ENCODE measurements around the gene CALML3. TPM values are rescaled to one million over a fixed set of nuclear protein-coding genes. Genes with fewer than 3 reads are reported as not detected.

The CALML3 gene
- total RNA-seq, 3 donors from 2014 or later (not counting 1 experiment from before 2014, with no cell fraction given) = not detected

DNA sequence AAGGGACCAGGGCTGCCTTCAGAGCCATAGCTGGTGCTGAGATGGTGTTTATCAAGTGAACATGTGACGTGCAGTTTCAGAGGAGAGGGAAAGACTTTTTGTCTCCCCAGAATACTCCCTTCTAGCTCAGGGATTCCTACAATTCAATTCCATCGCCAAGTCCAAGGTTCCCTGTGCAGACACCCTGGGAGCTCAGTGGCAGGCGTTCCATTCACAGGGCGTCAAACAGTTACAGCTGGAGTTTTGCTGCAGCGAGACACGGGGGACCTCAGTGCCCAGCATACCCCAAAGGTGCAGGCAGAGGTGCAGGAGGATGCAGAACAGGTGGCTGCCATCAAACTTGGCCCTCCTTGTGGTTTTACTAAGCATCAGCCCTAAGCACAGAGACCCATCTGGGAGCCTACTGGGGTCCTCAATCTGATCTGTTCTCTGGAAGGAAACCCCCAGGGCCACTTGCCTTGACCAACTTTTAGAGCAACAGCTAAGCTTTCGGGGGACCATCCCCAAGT, 24.5 kb upstream of the CALML3 start:
- intact Hi-C loops (cut with micrococcal nuclease) = no loop called here
- H3K36me3 ChIP-seq (ENCODE audit: control insufficient read depth, insufficient read depth, low read length) = no peaks in the 10 kb centered on the region
- DNase-seq (no peak), ATAC-seq (no peak)
- H3K27ac ChIP-seq (ENCODE audit: low read length) = no peak overlapping the region
- Mint-ChIP-seq H3K36me3 (no peaks in the 10 kb centered on the region), H3K4me1 (no peaks in the 10 kb centered on the region), H3K4me3 (no peak overlapping the region), H3K27ac (no peak overlapping the region), H3K9me3 (no peaks in the 10 kb centered on the region), H3K27me3 (ENCODE audit: low read depth in 2 of 2) (peaks cover 0 to 15% of the 10 kb centered on the region in 2 donors)
- no peak overlapping the region for H3K4me3 ChIP-seq (ENCODE audit: low read length)
- no peaks in the 10 kb centered on the region for H3K9me3 ChIP-seq (ENCODE audit: control insufficient read depth, insufficient read depth, low read length)
- WGBS (ENCODE audit: insufficient coverage) = 91% methylated on average over 7 of the region's 7 CpGs
- no peak for TF ChIP-seq CTCF (IDR thresholded peaks at IDR 0.05)
- H3K4me1 ChIP-seq (ENCODE audit: control insufficient read depth, insufficient read depth, low read length) = no peaks in the 10 kb centered on the region
- no peaks in the 10 kb centered on the region for H3K27me3 ChIP-seq (ENCODE audit: control insufficient read depth, insufficient read depth, low read length)

- Mint-ChIP-seq H3K27ac (no peak overlapping the region), H3K4me3 (no peak overlapping the region)
- ATAC-seq = no peak
Observed at GRCh38 chr10:5500910-5501309, 23.9 kb upstream of the CALML3 start.

GRCh38 chr10:5502061-5502521, 22.7 kb upstream of the CALML3 start:
- Mint-ChIP-seq H3K36me3 (no peaks in the 10 kb centered on the region), H3K27me3 (ENCODE audit: low read depth in 2 of 2) (peaks cover 0 to 20% of the 10 kb centered on the region in 2 donors), H3K4me1 (no peaks in the 10 kb centered on the region), H3K27ac (no peak overlapping the region), H3K9me3 (no peaks in the 10 kb centered on the region), H3K4me3 (no peak overlapping the region)
- Histone ChIP-seq H3K4me1 (ENCODE audit: control insufficient read depth, insufficient read depth, low read length) (no peaks in the 10 kb centered on the region), H3K36me3 (ENCODE audit: control insufficient read depth, insufficient read depth, low read length) (no peaks in the 10 kb centered on the region), H3K9me3 (ENCODE audit: control insufficient read depth, insufficient read depth, low read length) (no peaks in the 10 kb centered on the region), H3K27ac (ENCODE audit: low read length) (no peak overlapping the region), H3K27me3 (ENCODE audit: control insufficient read depth, insufficient read depth, low read length) (peaks cover 2% of the 10 kb centered on the region), H3K4me3 (ENCODE audit: low read length) (no peak overlapping the region)
- 62% methylated on average over 12 of the region's 12 CpGs for WGBS (ENCODE audit: insufficient coverage)
- DNase-seq (no peak), ATAC-seq (no peak)
- intact Hi-C loops (cut with micrococcal nuclease) = no loop called here
- TF ChIP-seq CTCF (IDR thresholded peaks at IDR 0.05) = no peak

More at GRCh38 chr10:5500910-5501309, 23.9 kb upstream of the CALML3 start:
- TF ChIP-seq CTCF (IDR thresholded peaks at IDR 0.05) = no peak
- Mint-ChIP-seq H3K27me3 (ENCODE audit: low read depth in 2 of 2) (peaks cover 0 to 19% of the 10 kb centered on the region in 2 donors), H3K9me3 (no peaks in the 10 kb centered on the region), H3K36me3 (no peaks in the 10 kb centered on the region), H3K4me1 (no peaks in the 10 kb centered on the region)
- WGBS (ENCODE audit: insufficient coverage) = 73% methylated on average over 5 of the region's 5 CpGs
- H3K27ac ChIP-seq (ENCODE audit: low read length) = no peak overlapping the region
- H3K4me3 ChIP-seq (ENCODE audit: low read length) = no peak overlapping the region
- no peak for DNase-seq
- H3K4me1 ChIP-seq (ENCODE audit: control insufficient read depth, insufficient read depth, low read length) = no peaks in the 10 kb centered on the region
- peaks cover 1% of the 10 kb centered on the region for H3K27me3 ChIP-seq (ENCODE audit: control insufficient read depth, insufficient read depth, low read length)
- intact Hi-C loops (cut with micrococcal nuclease) = no loop called here
- no peaks in the 10 kb centered on the region for H3K36me3 ChIP-seq (ENCODE audit: control insufficient read depth, insufficient read depth, low read length)
- no peaks in the 10 kb centered on the region for H3K9me3 ChIP-seq (ENCODE audit: control insufficient read depth, insufficient read depth, low read length)
